Immature natural killer cell (primary cell): ENCODE results near the gene MUS81. TPM values are rescaled to one million over a fixed set of nuclear protein-coding genes. Genes with fewer than 3 reads are reported as not detected.

Experiments used
- DNase-seq, 3 donors: peaks; one replicate each; pipeline ENCODE4 v3.0.0; 2022; ENCODE audit warnings: mixed read lengths in 1 of 3
- H3K27ac Mint-ChIP-seq, 6 donors: one replicate each; pipeline ENCODE4 v1.8.0; 2020; ENCODE audit warnings: mixed read lengths in 6 of 6, mild to moderate bottlenecking in 5 of 6, inconsistent platforms in 4 of 6, moderate library complexity in 3 of 6
- H3K27me3 Mint-ChIP-seq, 3 donors: one replicate each; pipeline ENCODE4 v1.8.0; 2020 to 2021; ENCODE audit warnings: low read depth in 3 of 3, mild to moderate bottlenecking in 3 of 3, mixed read lengths in 3 of 3, moderate library complexity in 3 of 3, inconsistent platforms in 1 of 3
- H3K36me3 Mint-ChIP-seq, 3 donors: one replicate each; pipeline ENCODE4 v1.8.0; 2020; ENCODE audit warnings: mixed read lengths in 3 of 3, inconsistent platforms in 2 of 3, mild to moderate bottlenecking in 2 of 3
- H3K4me1 Mint-ChIP-seq, 2 donors: one replicate each; pipeline ENCODE4 v1.8.0; 2020; ENCODE audit warnings: inconsistent platforms in 2 of 2, mild to moderate bottlenecking in 2 of 2, mixed read lengths in 2 of 2, moderate library complexity in 1 of 2
- H3K4me3 Mint-ChIP-seq, 5 donors: one replicate each; pipeline ENCODE4 v1.8.0; 2020; ENCODE audit warnings: mild to moderate bottlenecking in 5 of 5, mixed read lengths in 5 of 5, inconsistent platforms in 3 of 5, moderate library complexity in 3 of 5
- H3K9me3 Mint-ChIP-seq, 6 donors: one replicate each; pipeline ENCODE4 v1.8.0; 2020; ENCODE audit warnings: mild to moderate bottlenecking in 6 of 6, mixed read lengths in 6 of 6, inconsistent platforms in 4 of 6, moderate library complexity in 3 of 6
- polyA plus RNA-seq, 3 donors: library from polyadenylated mRNA; unstranded; fragments of 300-500 nt; fragmentation: Illumina TruSeq; gene quantifications; one replicate each; pipeline ENCODE4 v1.2.3, GENCODE V29; 2021

Gene MUS81
- polyA plus RNA-seq, 3 donors from 2014 or later, result 22.7 to 47.0 (median 32.2) TPM

DNA sequence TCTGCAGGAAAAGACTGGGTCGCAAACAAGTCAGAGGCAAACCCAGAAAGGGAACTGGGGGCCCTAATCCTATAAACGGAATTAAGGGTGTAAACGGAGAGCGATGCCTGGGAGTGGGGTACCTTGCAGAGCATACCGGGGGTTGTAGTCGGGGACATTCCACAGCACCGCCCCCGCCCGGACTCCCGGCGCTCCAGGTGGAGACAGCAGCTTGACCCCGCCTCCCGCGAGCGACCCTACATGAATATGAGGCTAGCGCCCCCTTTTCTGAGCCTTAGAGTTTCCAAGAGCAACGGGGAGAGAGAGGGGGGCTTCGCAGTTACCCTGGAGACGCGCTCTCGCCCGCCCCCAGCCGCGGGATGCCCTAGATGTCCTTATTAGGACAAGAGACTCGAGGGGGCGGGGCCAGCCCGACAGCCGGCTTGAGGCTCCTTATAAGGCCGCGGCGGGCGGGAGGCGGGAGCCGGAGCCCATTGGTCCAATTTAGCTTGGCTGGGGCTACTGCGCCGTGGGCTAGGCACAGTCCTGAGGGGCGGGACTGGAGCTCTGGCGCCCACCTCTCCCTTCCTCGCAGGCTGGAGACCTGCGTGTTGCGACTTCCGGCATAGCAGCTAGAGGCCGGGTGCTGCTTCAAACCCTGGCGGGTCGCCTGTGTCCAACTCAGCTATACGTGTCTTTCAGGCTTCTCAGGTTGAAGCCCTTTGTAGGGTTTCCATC lies 980 bp upstream of the MUS81 start:
- Mint-ChIP-seq H3K4me3 (peak overlapping the region; percentile 91 to 98 (median 94)), H3K9me3 (no peaks in the 10 kb centered on the region), H3K27me3 (peaks cover 12 to 25% (median 19%) of the 10 kb centered on the region in 3 donors), H3K27ac (peak overlapping the region; percentile 91 to 99 (median 98)), H3K4me1 (peaks cover 58 to 65% of the 10 kb centered on the region in 2 donors), H3K36me3 (peaks cover 19 to 27% (median 20%) of the 10 kb centered on the region in 3 donors)
- peak; percentile 94 to 95 (median 95) for DNase-seq

GRCh38 chr11:65859812-65860277 lies 388 bp upstream of the MUS81 start:
- Mint-ChIP-seq H3K4me3 (peak overlapping the region; percentile 91 to 98 (median 94)), H3K27ac (peak overlapping the region; percentile 91 to 99 (median 98)), H3K27me3 (peaks cover 10 to 21% (median 19%) of the 10 kb centered on the region in 3 donors), H3K36me3 (peaks cover 13 to 21% (median 14%) of the 10 kb centered on the region in 3 donors), H3K9me3 (no peaks in the 10 kb centered on the region), H3K4me1 (peaks cover 52 to 59% of the 10 kb centered on the region in 2 donors)
- DNase-seq, result no peak

DNA sequence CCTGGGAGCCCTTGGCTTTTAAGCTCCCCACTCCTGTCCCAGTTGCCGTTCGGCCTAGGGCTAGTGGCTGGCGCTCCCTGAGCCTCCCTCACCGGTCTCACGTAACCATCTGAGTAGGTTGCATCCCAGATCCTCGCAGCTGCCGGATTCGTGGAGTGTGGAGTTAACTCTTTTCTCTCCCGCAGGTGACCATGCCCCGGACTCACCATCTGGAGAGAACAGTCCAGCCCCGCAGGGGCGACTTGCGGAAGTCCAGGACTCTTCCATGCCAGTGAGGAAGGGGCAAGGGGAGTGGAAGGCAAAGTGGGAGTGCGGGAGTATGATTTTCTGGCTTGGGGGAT lies 902 bp downstream of the MUS81 start:
- Mint-ChIP-seq H3K4me1 (peaks cover 41 to 47% of the 10 kb centered on the region in 2 donors), H3K4me3 (peak overlapping the region; percentile 91 to 98 (median 94))

DNA sequence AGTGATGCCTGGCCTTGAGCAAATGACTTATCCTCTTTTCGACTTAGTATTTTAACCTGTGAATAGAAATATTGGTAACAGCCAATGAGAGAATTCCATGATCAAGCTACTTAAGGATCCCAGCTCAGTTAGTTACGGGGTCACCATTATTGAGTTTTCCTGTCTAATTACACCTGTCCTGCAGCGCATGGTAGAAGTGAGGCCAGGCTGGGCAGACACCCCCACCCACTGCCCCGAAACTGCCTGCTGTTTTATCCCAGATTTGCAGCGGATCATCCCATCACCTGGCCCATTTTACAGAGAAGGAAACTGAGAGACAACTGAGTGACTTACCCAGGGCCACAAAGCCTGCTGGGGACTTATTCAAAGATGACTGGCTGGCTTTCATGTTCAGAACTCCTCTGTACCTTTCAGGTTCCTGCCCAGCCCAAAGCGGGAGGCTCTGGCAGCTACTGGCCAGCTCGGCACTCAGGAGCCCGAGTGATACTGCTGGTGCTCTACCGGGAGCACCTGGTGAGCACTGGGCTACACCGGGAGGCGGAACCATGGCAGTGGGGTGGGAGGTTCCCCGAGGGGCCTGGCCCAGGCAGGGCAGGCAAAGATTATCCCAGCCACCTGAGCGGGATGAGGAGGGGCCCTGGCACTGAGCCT lies 1.4 kb downstream of the MUS81 start:
- Mint-ChIP-seq H3K4me3 (peak overlapping the region; percentile 91 to 98 (median 94)), H3K9me3 (no peaks in the 10 kb centered on the region), H3K4me1 (peaks cover 36 to 42% of the 10 kb centered on the region in 2 donors), H3K36me3 (peaks cover 6 to 11% (median 6%) of the 10 kb centered on the region in 3 donors), H3K27me3 (peaks cover 9 to 21% (median 12%) of the 10 kb centered on the region in 3 donors), H3K27ac (peak overlapping the region in 5 of 6 donors; percentile 45 to 91 (median 81))
- DNase-seq, result no peak

More for the DNA sequence above, 902 bp downstream of the MUS81 start:
- DNase-seq, result no peak
- Mint-ChIP-seq H3K27ac (peak overlapping the region in 5 of 6 donors; percentile 76 to 98 (median 82)), H3K36me3 (peaks cover 9 to 16% (median 9%) of the 10 kb centered on the region in 3 donors), H3K9me3 (no peaks in the 10 kb centered on the region), H3K27me3 (peaks cover 10 to 21% (median 18%) of the 10 kb centered on the region in 3 donors)

DNA sequence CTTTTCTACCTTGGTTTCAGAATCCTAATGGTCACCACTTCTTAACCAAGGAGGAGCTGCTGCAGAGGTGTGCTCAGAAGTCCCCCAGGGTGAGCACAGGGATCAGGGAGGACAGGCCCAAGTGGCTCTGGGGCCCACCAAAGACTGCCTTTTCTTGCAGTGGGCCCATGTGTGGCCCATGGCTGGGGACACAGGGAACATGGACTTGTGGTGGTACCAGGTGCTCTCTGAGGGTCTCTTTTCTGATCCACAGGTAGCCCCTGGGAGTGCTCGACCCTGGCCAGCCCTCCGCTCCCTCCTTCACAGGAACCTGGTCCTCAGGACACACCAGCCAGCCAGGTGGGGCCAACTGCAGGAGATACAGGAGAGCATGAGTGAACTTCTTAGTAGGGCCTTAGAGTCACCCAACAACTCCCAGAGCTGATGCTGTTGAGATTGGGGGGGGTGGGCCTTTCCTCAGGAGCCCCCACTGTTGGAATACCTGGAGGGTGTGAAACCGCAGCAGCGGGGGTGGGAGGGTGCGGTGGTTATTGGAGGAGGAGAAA lies 2.0 kb downstream of the MUS81 start:
- Mint-ChIP-seq H3K27ac (peak overlapping the region in 2 of 6 donors; percentile 62 to 65), H3K27me3 (peaks cover 6 to 15% (median 10%) of the 10 kb centered on the region in 3 donors), H3K4me3 (peak overlapping the region in 2 of 5 donors; percentile 32 to 91), H3K36me3 (peaks cover 4 to 11% (median 4%) of the 10 kb centered on the region in 3 donors), H3K4me1 (peaks cover 34 to 38% of the 10 kb centered on the region in 2 donors), H3K9me3 (no peaks in the 10 kb centered on the region)
- DNase-seq, result no peak

DNA sequence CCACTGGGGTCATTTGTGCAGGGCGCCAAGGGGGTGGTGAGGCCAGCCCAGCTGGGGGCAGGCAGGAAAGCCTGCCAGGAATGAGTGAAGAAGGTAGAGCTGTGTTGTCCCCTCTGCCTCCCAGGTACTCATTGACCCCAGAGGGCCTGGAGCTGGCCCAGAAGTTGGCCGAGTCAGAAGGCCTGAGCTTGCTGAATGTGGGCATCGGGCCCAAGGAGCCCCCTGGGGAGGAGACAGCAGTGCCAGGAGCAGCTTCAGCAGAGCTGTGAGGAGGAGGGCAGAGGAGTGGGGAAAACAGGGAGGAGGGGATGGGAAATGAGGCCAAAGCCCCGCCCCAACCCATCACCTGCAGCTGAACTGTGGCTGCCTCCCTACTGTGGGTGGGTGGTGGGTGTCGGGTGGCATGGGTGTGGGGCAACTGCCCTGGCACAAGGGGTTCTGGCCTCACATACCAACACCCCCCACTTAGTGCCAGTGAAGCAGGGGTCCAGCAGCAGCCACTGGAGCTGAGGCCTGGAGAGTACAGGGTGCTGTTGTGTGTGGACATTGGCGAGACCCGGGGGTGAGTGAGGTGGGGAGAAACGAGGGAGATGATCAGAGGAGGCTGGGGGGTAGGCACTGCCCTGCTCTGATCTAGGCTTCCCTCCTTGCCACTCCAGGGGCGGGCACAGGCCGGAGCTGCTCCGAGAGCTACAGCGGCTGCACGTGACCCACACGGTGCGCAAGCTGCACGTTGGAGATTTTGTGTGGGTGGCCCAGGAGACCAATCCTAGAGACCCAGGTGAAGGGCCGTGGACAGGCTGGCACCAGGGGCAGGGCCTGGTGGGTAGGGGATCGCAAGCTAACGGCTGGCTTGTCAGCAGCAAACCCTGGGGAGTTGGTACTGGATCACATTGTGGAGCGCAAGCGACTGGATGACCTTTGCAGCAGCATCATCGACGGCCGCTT lies 3.0 kb downstream of the MUS81 start:
- Mint-ChIP-seq H3K36me3 (peaks cover 4 to 12% (median 4%) of the 10 kb centered on the region in 3 donors), H3K9me3 (no peaks in the 10 kb centered on the region), H3K4me3 (peak overlapping the region in 2 of 5 donors; percentile 2 to 32), H3K27me3 (peaks cover 3 to 8% (median 6%) of the 10 kb centered on the region in 3 donors), H3K4me1 (peaks cover 34 to 37% of the 10 kb centered on the region in 2 donors), H3K27ac (peak overlapping the region in 3 of 6 donors; percentile 22 to 62 (median 45))
- no peak for DNase-seq

DNA sequence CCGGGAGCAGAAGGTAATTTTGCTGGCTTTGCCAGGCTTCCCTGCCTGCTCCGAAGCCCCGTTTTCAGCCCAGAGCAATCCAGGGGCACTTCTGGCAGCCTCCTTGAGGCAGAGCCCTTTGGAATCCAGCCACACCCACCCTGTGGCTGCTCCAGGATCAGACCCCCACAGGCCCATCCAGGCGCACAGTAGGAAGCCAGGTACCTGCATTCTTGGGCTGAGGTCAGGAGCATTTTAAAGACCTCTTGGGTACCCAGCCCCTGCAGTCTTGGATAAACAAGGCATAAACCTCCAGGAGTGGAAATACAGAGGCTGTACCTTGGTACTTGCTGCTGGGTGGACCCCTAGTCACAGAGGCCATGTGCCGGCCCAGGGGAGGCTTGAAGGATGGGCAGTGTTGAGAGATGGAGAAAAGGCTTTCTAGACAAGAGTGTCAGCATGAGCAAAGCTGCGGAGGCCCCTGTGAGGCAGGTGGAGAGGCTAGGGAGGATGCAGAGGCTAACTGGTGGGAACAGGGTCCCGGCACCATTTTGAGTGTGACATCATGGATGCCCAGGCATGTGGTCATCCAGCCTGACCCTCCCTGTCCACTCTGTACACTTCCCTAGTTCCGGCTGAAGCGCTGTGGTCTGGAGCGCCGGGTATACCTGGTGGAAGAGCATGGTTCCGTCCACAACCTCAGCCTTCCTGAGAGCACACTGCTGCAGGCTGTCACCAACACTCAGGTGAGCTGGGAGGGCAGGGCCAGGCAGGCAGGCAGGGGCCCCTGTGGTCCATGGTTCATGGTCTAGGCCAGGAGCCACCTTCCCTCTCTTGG lies 3.9 kb downstream of the MUS81 start:
- Mint-ChIP-seq H3K9me3 (no peaks in the 10 kb centered on the region), H3K4me3 (no peak overlapping the region), H3K27me3 (peaks cover 2 to 7% (median 4%) of the 10 kb centered on the region in 3 donors)

GRCh38 chr11:65864706-65865471 lies 4.7 kb downstream of the MUS81 start:
- Mint-ChIP-seq H3K27me3 (peaks cover 2 to 8% (median 4%) of the 10 kb centered on the region in 3 donors), H3K27ac (peak overlapping the region in 1 of 6 donors; percentile 84), H3K4me1 (peaks cover 20 to 24% of the 10 kb centered on the region in 2 donors), H3K9me3 (no peaks in the 10 kb centered on the region), H3K36me3 (peaks cover 4 to 12% (median 4%) of the 10 kb centered on the region in 3 donors), H3K4me3 (no peak overlapping the region)
- no peak for DNase-seq

More for the DNA sequence above, 3.9 kb downstream of the MUS81 start:
- Mint-ChIP-seq H3K27ac (peak overlapping the region in 2 of 6 donors; percentile 55 to 66), H3K4me1 (peaks cover 27 to 28% of the 10 kb centered on the region in 2 donors), H3K36me3 (peaks cover 4 to 12% (median 4%) of the 10 kb centered on the region in 3 donors)
- DNase-seq, result no peak

DNA sequence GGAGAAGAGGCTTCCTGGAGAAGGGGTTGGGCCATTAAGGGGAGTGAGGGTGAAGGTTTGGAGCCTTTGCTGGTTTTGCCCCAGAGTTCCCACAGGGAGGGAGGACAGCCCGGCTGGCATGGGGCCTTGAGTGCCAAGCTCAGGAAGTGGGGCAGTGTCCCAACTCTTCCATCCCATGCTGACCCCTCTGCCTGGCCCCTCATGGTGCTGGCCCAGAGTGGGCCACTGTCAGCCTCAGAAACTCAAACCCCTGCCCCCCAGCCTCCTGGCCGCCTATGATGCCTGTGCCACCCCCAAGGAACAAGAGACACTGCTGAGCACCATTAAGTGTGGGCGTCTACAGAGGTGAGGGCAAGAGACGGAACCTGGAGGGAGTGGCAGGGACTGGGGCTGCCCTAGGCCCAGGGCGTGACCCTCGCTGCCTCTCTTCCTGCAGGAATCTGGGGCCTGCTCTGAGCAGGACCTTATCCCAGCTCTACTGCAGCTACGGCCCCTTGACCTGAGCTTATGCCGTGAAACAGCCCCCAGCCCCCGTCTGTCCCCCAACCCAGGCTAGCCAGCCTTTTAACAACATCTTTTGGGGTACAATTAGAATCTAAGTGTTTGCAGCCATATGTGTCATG lies 5.4 kb downstream of the MUS81 start:
- Mint-ChIP-seq H3K4me1 (peaks cover 18 to 26% of the 10 kb centered on the region in 2 donors), H3K4me3 (no peak overlapping the region), H3K27me3 (peaks cover 0 to 5% (median 2%) of the 10 kb centered on the region in 3 donors), H3K27ac (no peak overlapping the region), H3K36me3 (peaks cover 4 to 12% (median 4%) of the 10 kb centered on the region in 3 donors), H3K9me3 (no peaks in the 10 kb centered on the region)
- DNase-seq, result no peak

GRCh38 chr11:65866509-65867283 lies 6.5 kb downstream of the MUS81 start:
- Mint-ChIP-seq H3K9me3 (no peaks in the 10 kb centered on the region), H3K4me1 (peaks cover 15 to 25% of the 10 kb centered on the region in 2 donors), H3K4me3 (no peak overlapping the region), H3K27me3 (peaks cover 0 to 5% (median 2%) of the 10 kb centered on the region in 3 donors), H3K27ac (no peak overlapping the region), H3K36me3 (peaks cover 4 to 12% (median 4%) of the 10 kb centered on the region in 3 donors)
- DNase-seq, result no peak
